Activated T-cell treated with anti-CD3 and anti-CD28 coated beads, Interleukin-2, amount 50 U/mL, for 24 hours (primary cell): ENCODE measurements around the gene NAGLU.
A peak's percentile ranks its signal among the peaks of the same experiment; 100 is the strongest.

Source experiments
- DNase-seq: peaks from one replicate; pipeline ENCODE4 v3.0.0-alpha.2; 2020
- H3K27ac Mint-ChIP-seq: 2 replicates; pipeline ENCODE4 v1.8.0; 2020; ENCODE audit warnings: mild to moderate bottlenecking, mixed read lengths
- H3K27me3 Mint-ChIP-seq: 2 replicates; pipeline ENCODE4 v1.8.0; 2020; ENCODE audit warnings: mixed read lengths
- H3K36me3 Mint-ChIP-seq: 2 replicates; pipeline ENCODE4 v1.8.0; 2020; ENCODE audit warnings: low read depth, mixed read lengths
- H3K4me1 Mint-ChIP-seq: 2 replicates; pipeline ENCODE4 v1.8.0; 2020; ENCODE audit warnings: low read depth, mixed read lengths
- H3K4me3 Mint-ChIP-seq: 2 replicates; pipeline ENCODE4 v1.8.0; 2020; ENCODE audit warnings: mild to moderate bottlenecking, moderate library complexity, mixed read lengths
- H3K9me3 Mint-ChIP-seq: 2 replicates; pipeline ENCODE4 v1.8.0; 2020; ENCODE audit warnings: mixed read lengths

Gene NAGLU

GRCh38 chr17:42536048-42536371 is at the start of gene NAGLU:
TSS of gene NAGLU (plus strand) at chr17:42536241. CDS start at chr17:42536273, 32 bp downstream.
- Mint-ChIP-seq H3K36me3 (peaks cover 28% of the 10 kb centered on the region), H3K4me3 (peak within 1 kb of the TSS; percentile 88), H3K27me3 (no peaks in the 10 kb centered on the region), H3K4me1 (peaks cover 45% of the 10 kb centered on the region), H3K27ac (peak within 1 kb of the TSS; percentile 88), H3K9me3 (no peaks in the 10 kb centered on the region)
- DNase-seq: peak; percentile 92

- Mint-ChIP-seq H3K4me1 (peaks cover 38% of the 10 kb centered on the region), H3K36me3 (peaks cover 41% of the 10 kb centered on the region), H3K4me3 (no peak overlapping the region), H3K27ac (no peak overlapping the region), H3K27me3 (no peaks in the 10 kb centered on the region), H3K9me3 (no peaks in the 10 kb centered on the region)
- no peak for DNase-seq
Measured at GRCh38 chr17:42488032-42488431, 48.0 kb upstream of the NAGLU start.

GRCh38 chr17:42493319-42493718 is 42.7 kb upstream of the NAGLU start:
- Mint-ChIP-seq H3K9me3 (no peaks in the 10 kb centered on the region), H3K27ac (no peak overlapping the region), H3K27me3 (no peaks in the 10 kb centered on the region), H3K4me3 (no peak overlapping the region), H3K36me3 (peaks cover 48% of the 10 kb centered on the region), H3K4me1 (peaks cover 6% of the 10 kb centered on the region)
- DNase-seq: no peak

- H3K27ac Mint-ChIP-seq: no peak overlapping the region
Measured at GRCh38 chr17:42494673-42495072, 41.4 kb upstream of the NAGLU start.

GRCh38 chr17:42498828-42499227 is 37.2 kb upstream of the NAGLU start:
- Mint-ChIP-seq H3K4me1 (peaks cover 2% of the 10 kb centered on the region), H3K27me3 (no peaks in the 10 kb centered on the region), H3K4me3 (no peak overlapping the region), H3K27ac (no peak overlapping the region), H3K9me3 (no peaks in the 10 kb centered on the region), H3K36me3 (peaks cover 59% of the 10 kb centered on the region)
- DNase-seq: no peak

More at GRCh38 chr17:42494673-42495072, 41.4 kb upstream of the NAGLU start:
- no peak for DNase-seq
- Mint-ChIP-seq H3K27me3 (no peaks in the 10 kb centered on the region), H3K4me1 (peaks cover 2% of the 10 kb centered on the region), H3K36me3 (peaks cover 44% of the 10 kb centered on the region), H3K4me3 (no peak overlapping the region), H3K9me3 (no peaks in the 10 kb centered on the region)

- H3K9me3 Mint-ChIP-seq: no peaks in the 10 kb centered on the region
- no peaks in the 10 kb centered on the region for H3K4me1 Mint-ChIP-seq
- H3K27me3 Mint-ChIP-seq: no peaks in the 10 kb centered on the region
- H3K27ac Mint-ChIP-seq: no peak overlapping the region
- H3K36me3 Mint-ChIP-seq: peaks cover 40% of the 10 kb centered on the region
- DNase-seq: no peak
- no peak overlapping the region for H3K4me3 Mint-ChIP-seq
Measured at GRCh38 chr17:42502091-42502490, 34.0 kb upstream of the NAGLU start.

GRCh38 chr17:42502926-42503325 is 33.1 kb upstream of the NAGLU start:
- no peaks in the 10 kb centered on the region for H3K4me1 Mint-ChIP-seq

GRCh38 chr17:42507671-42508070 is 28.4 kb upstream of the NAGLU start:
- DNase-seq: no peak
- Mint-ChIP-seq H3K4me3 (no peak overlapping the region), H3K27me3 (no peaks in the 10 kb centered on the region), H3K9me3 (no peaks in the 10 kb centered on the region), H3K36me3 (peaks cover 26% of the 10 kb centered on the region), H3K4me1 (no peaks in the 10 kb centered on the region), H3K27ac (no peak overlapping the region)

More at GRCh38 chr17:42502926-42503325, 33.1 kb upstream of the NAGLU start:
- H3K27ac Mint-ChIP-seq: no peak overlapping the region
- no peaks in the 10 kb centered on the region for H3K27me3 Mint-ChIP-seq
- DNase-seq: no peak
- no peak overlapping the region for H3K4me3 Mint-ChIP-seq
- H3K9me3 Mint-ChIP-seq: no peaks in the 10 kb centered on the region
- peaks cover 43% of the 10 kb centered on the region for H3K36me3 Mint-ChIP-seq

GRCh38 chr17:42508426-42509165 is 27.4 kb upstream of the NAGLU start:
- H3K27ac Mint-ChIP-seq: no peak overlapping the region
- no peak for DNase-seq
- no peaks in the 10 kb centered on the region for H3K4me1 Mint-ChIP-seq
- peaks cover 19% of the 10 kb centered on the region for H3K36me3 Mint-ChIP-seq
- H3K9me3 Mint-ChIP-seq: no peaks in the 10 kb centered on the region
- no peaks in the 10 kb centered on the region for H3K27me3 Mint-ChIP-seq
- no peak overlapping the region for H3K4me3 Mint-ChIP-seq

GRCh38 chr17:42509409-42509808 is 26.6 kb upstream of the NAGLU start:
- H3K27me3 Mint-ChIP-seq: no peaks in the 10 kb centered on the region
- no peak overlapping the region for H3K4me3 Mint-ChIP-seq
- H3K9me3 Mint-ChIP-seq: no peaks in the 10 kb centered on the region
- H3K27ac Mint-ChIP-seq: no peak overlapping the region
- DNase-seq: no peak
- H3K4me1 Mint-ChIP-seq: no peaks in the 10 kb centered on the region
- H3K36me3 Mint-ChIP-seq: peaks cover 14% of the 10 kb centered on the region

GRCh38 chr17:42509841-42510240 is 26.2 kb upstream of the NAGLU start:
- H3K36me3 Mint-ChIP-seq: peaks cover 14% of the 10 kb centered on the region
- H3K9me3 Mint-ChIP-seq: no peaks in the 10 kb centered on the region
- H3K27me3 Mint-ChIP-seq: no peaks in the 10 kb centered on the region
- H3K27ac Mint-ChIP-seq: no peak overlapping the region
- no peak overlapping the region for H3K4me3 Mint-ChIP-seq
- no peak for DNase-seq
- no peaks in the 10 kb centered on the region for H3K4me1 Mint-ChIP-seq

- Mint-ChIP-seq H3K4me3 (no peak overlapping the region), H3K36me3 (peaks cover 14% of the 10 kb centered on the region), H3K27ac (no peak overlapping the region)
Measured at GRCh38 chr17:42512246-42512645, 23.8 kb upstream of the NAGLU start.

GRCh38 chr17:42512733-42513251 is 23.2 kb upstream of the NAGLU start:
- DNase-seq: no peak
- Mint-ChIP-seq H3K27me3 (no peaks in the 10 kb centered on the region), H3K27ac (no peak overlapping the region), H3K36me3 (peaks cover 12% of the 10 kb centered on the region), H3K9me3 (no peaks in the 10 kb centered on the region), H3K4me1 (peaks cover 2% of the 10 kb centered on the region), H3K4me3 (no peak overlapping the region)

More at GRCh38 chr17:42512246-42512645, 23.8 kb upstream of the NAGLU start:
- DNase-seq: no peak
- H3K9me3 Mint-ChIP-seq: no peaks in the 10 kb centered on the region
- H3K27me3 Mint-ChIP-seq: no peaks in the 10 kb centered on the region
- no peaks in the 10 kb centered on the region for H3K4me1 Mint-ChIP-seq

- peaks cover 2% of the 10 kb centered on the region for H3K4me1 Mint-ChIP-seq
- H3K36me3 Mint-ChIP-seq: peaks cover 5% of the 10 kb centered on the region
- H3K9me3 Mint-ChIP-seq: no peaks in the 10 kb centered on the region
- no peak overlapping the region for H3K27ac Mint-ChIP-seq
- no peak for DNase-seq
- no peak overlapping the region for H3K4me3 Mint-ChIP-seq
- no peaks in the 10 kb centered on the region for H3K27me3 Mint-ChIP-seq
Measured at GRCh38 chr17:42513686-42514085, 22.4 kb upstream of the NAGLU start.

- Mint-ChIP-seq H3K9me3 (no peaks in the 10 kb centered on the region), H3K27ac (no peak overlapping the region), H3K27me3 (no peaks in the 10 kb centered on the region), H3K4me1 (peaks cover 2% of the 10 kb centered on the region), H3K4me3 (no peak overlapping the region), H3K36me3 (peaks cover 3% of the 10 kb centered on the region)
- no peak for DNase-seq
Measured at GRCh38 chr17:42514279-42514678, 21.8 kb upstream of the NAGLU start.
